HPDE6-E6E7 (cell line): ENCODE results near the gene MAVS.
"Not testable (repeated sequence)": the region's sequence is repeated elsewhere in the genome, so short reads cannot be mapped to it uniquely, and the experiment has no call there.

ENCODE experiments used
- DNase-seq: peaks from one replicate; pipeline ENCODE4 v3.0.0; 2011; ENCODE audit warnings: missing footprints; ENCODE audit errors: extremely low spot score

MAVS gene

GRCh38 chr20:3815703-3816315 is 30.8 kb upstream of the MAVS start:
- DNase-seq = no peak

GRCh38 chr20:3818155-3819151 is 28.2 kb upstream of the MAVS start:
- peak; percentile 83 for DNase-seq

- no peak for DNase-seq
Measured at GRCh38 chr20:3819411-3820047, 27.1 kb upstream of the MAVS start.

GRCh38 chr20:3820048-3820900 is 26.4 kb upstream of the MAVS start, which contains the start of gene AP5S1:
Gene AP5S1 (plus strand): TSS chr20:3820547. CDS start chr20:3822118, 1,571 bp downstream.
- DNase-seq = peak; percentile 97

GRCh38 chr20:3820901-3821727 is 25.5 kb upstream of the MAVS start:
- no peak for DNase-seq

- no peak for DNase-seq
Measured at GRCh38 chr20:3821996-3822395, 24.6 kb upstream of the MAVS start.

- DNase-seq = no peak
Measured at GRCh38 chr20:3823881-3824280, 22.8 kb upstream of the MAVS start.

- DNase-seq = no peak
Measured at GRCh38 chr20:3825526-3825925, 21.1 kb upstream of the MAVS start.

- no peak for DNase-seq
Measured at GRCh38 chr20:3826420-3826819, 20.2 kb upstream of the MAVS start.

GRCh38 chr20:3828798-3829197 is 17.8 kb upstream of the MAVS start:
- no peak for DNase-seq

- not testable (repeated sequence) for DNase-seq
Measured at GRCh38 chr20:3829891-3830290, 16.7 kb upstream of the MAVS start.

GRCh38 chr20:3836132-3836531 is 10.5 kb upstream of the MAVS start:
- DNase-seq = no peak

- no peak for DNase-seq
Measured at GRCh38 chr20:3839328-3839727, 7.3 kb upstream of the MAVS start.

- DNase-seq = not testable (repeated sequence)
Measured at GRCh38 chr20:3840201-3840600, 6.4 kb upstream of the MAVS start.

GRCh38 chr20:3842348-3842930 is 4.2 kb upstream of the MAVS start:
- no peak for DNase-seq

- peak; percentile 63 for DNase-seq
Measured at GRCh38 chr20:3843490-3843889, 3.1 kb upstream of the MAVS start.

GRCh38 chr20:3843990-3844619 is 2.5 kb upstream of the MAVS start:
- DNase-seq = not testable (repeated sequence)

GRCh38 chr20:3846378-3846739 is 275 bp upstream of the MAVS start:
- no peak for DNase-seq

- no peak for DNase-seq
Measured at GRCh38 chr20:3847429-3847940, 851 bp downstream of the MAVS start.

- DNase-seq = no peak
Measured at GRCh38 chr20:3848565-3848964, 1.9 kb downstream of the MAVS start.
